NCI-H2107 (cell line): ENCODE results near the gene CHRNA1.
"Not testable (repeated sequence)": the region's sequence is repeated elsewhere in the genome, so short reads cannot be mapped to it uniquely, and the experiment has no call there.

Experiments used
- DNase-seq: peaks from one replicate; lab custom pipeline; 2025; lab: John Stamatoyannopoulos, UW

The CHRNA1 gene

GRCh38 chr2:174717273-174717672 lies 47.0 kb downstream of the CHRNA1 start:
- DNase-seq = no peak

- DNase-seq = no peak
Observed at GRCh38 chr2:174716785-174717184, 47.5 kb downstream of the CHRNA1 start.

GRCh38 chr2:174713686-174714085 lies 50.6 kb downstream of the CHRNA1 start:
- DNase-seq = no peak

- no peak for DNase-seq
Observed at GRCh38 chr2:174711206-174711605, 53.1 kb downstream of the CHRNA1 start.

- DNase-seq = not testable (repeated sequence)
Observed at GRCh38 chr2:174709416-174710004, 54.8 kb downstream of the CHRNA1 start.

GRCh38 chr2:174708713-174709112 lies 55.6 kb downstream of the CHRNA1 start:
- no peak for DNase-seq

GRCh38 chr2:174705321-174705720 lies 59.0 kb downstream of the CHRNA1 start:
- no peak for DNase-seq

GRCh38 chr2:174704642-174705041 lies 59.6 kb downstream of the CHRNA1 start:
- no peak for DNase-seq

- no peak for DNase-seq
Observed at GRCh38 chr2:174704061-174704460, 60.2 kb downstream of the CHRNA1 start.

GRCh38 chr2:174703430-174703829 lies 60.8 kb downstream of the CHRNA1 start:
- DNase-seq = no peak

GRCh38 chr2:174702541-174702940 lies 61.7 kb downstream of the CHRNA1 start:
- no peak for DNase-seq

- DNase-seq = no peak
Observed at GRCh38 chr2:174699993-174700766, 64.1 kb downstream of the CHRNA1 start.
